OCI-LY1 (cell line): Measurements from ENCODE around the gene CCDC7.

Experiments
- H2AFZ ChIP-seq: fragments of 200-600 bp; sonication (generic), shearing (Covaris generic); 2 replicates; pipeline ENCODE4 v1.6.0; 2014; ENCODE audit warnings: antibody characterized with exemption, mild to moderate bottlenecking, low read length
- H3F3A ChIP-seq: fragments of 200-600 bp; sonication (generic), shearing (Covaris generic); 2 replicates; pipeline ENCODE4 v1.6.0; 2014; ENCODE audit warnings: mild to moderate bottlenecking, antibody characterized with exemption, low read length, moderate library complexity; ENCODE audit not compliant: insufficient read depth
- H3K27ac ChIP-seq: fragments of 200-600 bp; sonication (generic); 2 replicates; pipeline ENCODE4 v1.5.1; 2014; ENCODE audit warnings: low read length, mixed run types, mild to moderate bottlenecking, low read depth; ENCODE audit not compliant: poor library complexity, severe bottlenecking
- H3K27me3 ChIP-seq: fragments of 200-600 bp; sonication (generic); 2 replicates; pipeline ENCODE4 v1.6.0; 2014; ENCODE audit warnings: antibody characterized with exemption, mild to moderate bottlenecking, low read length, moderate library complexity; ENCODE audit not compliant: insufficient read depth
- H3K36me3 ChIP-seq: fragments of 200-600 bp; sonication (generic); 2 replicates; pipeline ENCODE4 v1.6.1; 2014; ENCODE audit warnings: mild to moderate bottlenecking, antibody characterized with exemption, low read length, moderate library complexity, mixed read lengths; ENCODE audit not compliant: insufficient read depth
- H3K4me1 ChIP-seq: fragments of 200-600 bp; sonication (generic); 2 replicates; pipeline ENCODE4 v1.5.1; 2014; ENCODE audit warnings: mild to moderate bottlenecking, low read length, moderate library complexity; ENCODE audit not compliant: insufficient read depth, severe bottlenecking
- H3K4me2 ChIP-seq: fragments of 200-600 bp; sonication (generic), shearing (Covaris generic); 2 replicates; pipeline ENCODE4 v1.6.1; 2014; ENCODE audit warnings: low read length
- H3K4me3 ChIP-seq: fragments of 200-600 bp; sonication (generic); 2 replicates; pipeline ENCODE4 v1.5.1; 2014; ENCODE audit warnings: low read length, low read depth, mild to moderate bottlenecking, mixed read lengths; ENCODE audit not compliant: poor library complexity, severe bottlenecking
- H3K79me2 ChIP-seq: fragments of 200-600 bp; shearing (Covaris generic); 2 replicates; pipeline ENCODE4 v1.6.1; 2016; ENCODE audit warnings: mixed run types, low read length, mixed read lengths; ENCODE audit not compliant: insufficient read depth
- H3K9ac ChIP-seq: fragments of 200-600 bp; sonication (generic), shearing (Covaris generic); 2 replicates; pipeline ENCODE4 v1.6.1; 2014; ENCODE audit warnings: mild to moderate bottlenecking, low read length, mixed read lengths
- H3K9me2 ChIP-seq: fragments of 200-600 bp; sonication (generic), shearing (Covaris generic); 2 replicates; pipeline ENCODE4 v1.6.1; 2014; ENCODE audit warnings: low read depth, mild to moderate bottlenecking, low read length, mixed read lengths
- H3K9me3 ChIP-seq: fragments of 200-600 bp; shearing (Covaris generic); 2 replicates; pipeline ENCODE4 v1.6.1; 2014; ENCODE audit warnings: low read length, mixed read lengths
- H4K20me1 ChIP-seq: fragments of 200-600 bp; sonication (generic), shearing (Covaris generic); 2 replicates; pipeline ENCODE4 v1.6.0; 2016; ENCODE audit warnings: mild to moderate bottlenecking, low read length; ENCODE audit not compliant: insufficient read depth
- EZH2 ChIP-seq: fragments of 200-600 bp; sonication (generic), shearing (Covaris generic); IDR thresholded peaks from 2 replicates; pipeline ENCODE4 v1.8.0; 2017; ENCODE audit warnings: borderline replicate concordance, mixed run types, mild to moderate bottlenecking, antibody characterized with exemption, low read length, moderate library complexity, mixed read lengths
- TF ChIP-seq, protein P1 (sequence below): fragments of 200-600 bp; sonication (generic), shearing (Covaris generic); IDR thresholded peaks from 2 replicates; pipeline ENCODE4 v1.5.1; 2017; ENCODE audit warnings: mild to moderate bottlenecking, antibody characterized with exemption, low read length, moderate library complexity, mixed read lengths

CCDC7 gene

DNA sequence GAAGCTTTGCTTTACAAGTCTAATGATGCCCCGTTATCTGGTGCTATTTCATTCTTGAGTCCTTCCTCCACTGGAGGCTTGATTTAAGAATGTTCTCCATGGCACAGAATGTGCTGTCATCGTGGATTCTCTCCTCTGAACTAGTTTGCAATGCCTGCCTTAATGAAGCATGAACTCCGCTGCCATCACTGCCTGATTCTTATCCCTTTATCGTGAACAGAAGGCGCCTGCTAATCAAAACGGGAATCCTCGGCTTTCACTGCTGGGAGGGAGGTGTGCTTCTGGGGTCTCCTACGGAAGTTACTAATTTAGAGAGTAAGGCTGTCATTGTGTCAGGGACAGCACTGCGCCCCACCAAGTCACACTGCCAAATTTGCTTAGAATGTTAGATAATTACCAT is 455.9 kb downstream of the CCDC7 start:
- Histone ChIP-seq H3K9me2 (no peaks in the 10 kb centered on the region), H3K27me3 (no peaks in the 10 kb centered on the region), H2AFZ (no peak overlapping the region), H3K27ac (no peak overlapping the region), H3K4me1 (no peaks in the 10 kb centered on the region), H3K9ac (no peak overlapping the region), H3K36me3 (peaks cover 3% of the 10 kb centered on the region; the same call in 1 of the 2 replicates), H3F3A (no peaks in the 10 kb centered on the region), H3K4me3 (no peak overlapping the region), H3K79me2 (no peaks in the 10 kb centered on the region), H3K9me3 (no peaks in the 10 kb centered on the region), H3K4me2 (no peak overlapping the region), H4K20me1 (no peaks in the 10 kb centered on the region)
- TF ChIP-seq EZH2, result no peak
- TF ChIP-seq, protein P1, sequence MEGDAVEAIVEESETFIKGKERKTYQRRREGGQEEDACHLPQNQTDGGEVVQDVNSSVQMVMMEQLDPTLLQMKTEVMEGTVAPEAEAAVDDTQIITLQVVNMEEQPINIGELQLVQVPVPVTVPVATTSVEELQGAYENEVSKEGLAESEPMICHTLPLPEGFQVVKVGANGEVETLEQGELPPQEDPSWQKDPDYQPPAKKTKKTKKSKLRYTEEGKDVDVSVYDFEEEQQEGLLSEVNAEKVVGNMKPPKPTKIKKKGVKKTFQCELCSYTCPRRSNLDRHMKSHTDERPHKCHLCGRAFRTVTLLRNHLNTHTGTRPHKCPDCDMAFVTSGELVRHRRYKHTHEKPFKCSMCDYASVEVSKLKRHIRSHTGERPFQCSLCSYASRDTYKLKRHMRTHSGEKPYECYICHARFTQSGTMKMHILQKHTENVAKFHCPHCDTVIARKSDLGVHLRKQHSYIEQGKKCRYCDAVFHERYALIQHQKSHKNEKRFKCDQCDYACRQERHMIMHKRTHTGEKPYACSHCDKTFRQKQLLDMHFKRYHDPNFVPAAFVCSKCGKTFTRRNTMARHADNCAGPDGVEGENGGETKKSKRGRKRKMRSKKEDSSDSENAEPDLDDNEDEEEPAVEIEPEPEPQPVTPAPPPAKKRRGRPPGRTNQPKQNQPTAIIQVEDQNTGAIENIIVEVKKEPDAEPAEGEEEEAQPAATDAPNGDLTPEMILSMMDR, result no peak

DNA sequence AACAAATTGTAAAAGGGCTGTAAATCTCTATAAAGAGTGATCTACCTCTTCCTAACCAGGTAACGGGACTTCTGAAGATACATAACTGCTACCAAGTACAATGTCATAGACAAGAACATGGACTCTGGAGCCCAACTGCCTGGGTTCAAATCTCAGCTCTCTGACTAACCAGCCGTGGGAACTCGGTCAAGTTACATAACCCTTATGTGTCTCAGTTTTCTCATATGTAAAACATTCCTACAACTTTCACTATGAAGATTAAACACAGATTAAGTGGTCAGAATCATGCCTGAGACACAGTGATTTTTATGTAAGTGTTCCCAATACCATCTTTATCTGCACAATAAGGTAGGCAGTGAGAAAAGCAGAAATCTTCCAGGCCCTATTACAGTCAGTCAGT is 459.5 kb downstream of the CCDC7 start:
- no peak overlapping the region for H3K4me2 ChIP-seq
- no peak overlapping the region for H3K27ac ChIP-seq
- H4K20me1 ChIP-seq, result no peaks in the 10 kb centered on the region
- no peaks in the 10 kb centered on the region for H3K9me3 ChIP-seq
- no peak overlapping the region for H3K4me3 ChIP-seq
- TF ChIP-seq, protein P1, result no peak
- no peak for TF ChIP-seq EZH2
- peaks cover 8% of the 10 kb centered on the region; the same call in 1 of the 2 replicates for H3K36me3 ChIP-seq
- no peaks in the 10 kb centered on the region for H3K4me1 ChIP-seq
- no peaks in the 10 kb centered on the region for H3K27me3 ChIP-seq
- H2AFZ ChIP-seq, result no peak overlapping the region
- H3K79me2 ChIP-seq, result no peaks in the 10 kb centered on the region
- no peaks in the 10 kb centered on the region for H3F3A ChIP-seq
- no peaks in the 10 kb centered on the region for H3K9me2 ChIP-seq
- H3K9ac ChIP-seq, result no peak overlapping the region

DNA sequence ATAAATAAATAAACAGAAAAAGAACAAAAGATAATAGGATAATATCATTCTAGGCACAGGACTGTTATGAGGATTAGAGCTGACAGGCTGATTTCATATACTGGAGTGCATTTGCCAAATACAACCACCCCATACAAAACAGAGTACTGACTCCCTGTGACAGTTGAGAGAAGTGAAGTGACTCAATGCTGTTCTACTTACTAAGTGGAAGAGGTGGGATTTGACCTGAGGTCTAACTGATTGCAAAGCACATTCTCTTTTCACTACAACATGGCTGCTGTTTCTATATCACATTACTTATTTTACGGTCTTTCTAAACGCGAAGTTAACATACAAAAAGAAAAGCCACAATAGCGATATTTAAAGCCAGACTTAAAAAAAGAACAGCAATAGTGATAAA is 460.7 kb downstream of the CCDC7 start:
- H2AFZ ChIP-seq, result no peak overlapping the region
- H3K27ac ChIP-seq, result no peak overlapping the region
- no peaks in the 10 kb centered on the region for H4K20me1 ChIP-seq
- H3K4me2 ChIP-seq, result no peak overlapping the region
- TF ChIP-seq, protein P1, result no peak
- no peak for TF ChIP-seq EZH2
- no peaks in the 10 kb centered on the region for H3K79me2 ChIP-seq
- no peaks in the 10 kb centered on the region for H3K9me2 ChIP-seq
- H3K36me3 ChIP-seq, result peaks cover 14% of the 10 kb centered on the region
- no peak overlapping the region for H3K4me3 ChIP-seq
- H3K4me1 ChIP-seq, result no peaks in the 10 kb centered on the region
- no peaks in the 10 kb centered on the region for H3K27me3 ChIP-seq
- no peak overlapping the region for H3K9ac ChIP-seq
- H3K9me3 ChIP-seq, result no peaks in the 10 kb centered on the region
- H3F3A ChIP-seq, result no peaks in the 10 kb centered on the region
